BJ (cell line): ENCODE data around the gene PPP1R14D. TPM values are rescaled to one million over a fixed set of nuclear protein-coding genes. Genes with fewer than 3 reads are reported as not detected.

Source experiments
- CTCF ChIA-PET: fragments of 350-600 bp; formaldehyde crosslinking; extraction: SDS; loops from one replicate; lab custom pipeline; 2021; ENCODE audit warnings: antibody characterized with exemption, inconsistent platforms; lab: Yijun Ruan, JAX
- POLR2A ChIA-PET: fragments of 300-600 bp; sonication (Branson Sonifier 250); formaldehyde crosslinking; extraction: SDS; loops from one replicate; lab custom pipeline; 2021; ENCODE audit warnings: antibody characterized with exemption; lab: Charles Lee
- DNase-seq: peaks from one replicate; pipeline ENCODE4 v3.0.0-alpha.2; 2011; ENCODE audit warnings: low read depth
- H3K27me3 ChIP-seq: 2 replicates; pipeline ENCODE4 v1.6.0; 2011; ENCODE audit warnings: low read length; ENCODE audit not compliant: control insufficient read depth, insufficient read depth
- H3K36me3 ChIP-seq: 2 replicates; pipeline ENCODE4 v1.5.1; 2011; ENCODE audit warnings: low read length; ENCODE audit not compliant: control insufficient read depth, insufficient read depth
- H3K4me3 ChIP-seq: 2 replicates; pipeline ENCODE4 v1.5.1; 2011; ENCODE audit warnings: low read depth, mild to moderate bottlenecking, control low read depth, low read length
- polyA plus RNA-seq: library from polyadenylated mRNA; depleted of rRNA; stranded (reverse); fragments of >200 nt; gene quantifications from 2 replicates; pipeline ENCODE4 v1.2.3, GENCODE V29; 2011
- TF ChIP-seq, protein P1 (sequence below): IDR thresholded peaks from 2 replicates; pipeline ENCODE4 v1.5.1; 2011; ENCODE audit warnings: low read depth, mild to moderate bottlenecking, control low read depth, inconsistent platforms, low read length, moderate library complexity; ENCODE audit not compliant: insufficient read depth

PPP1R14D gene
- polyA plus RNA-seq, 1 experiment = not detected

DNA sequence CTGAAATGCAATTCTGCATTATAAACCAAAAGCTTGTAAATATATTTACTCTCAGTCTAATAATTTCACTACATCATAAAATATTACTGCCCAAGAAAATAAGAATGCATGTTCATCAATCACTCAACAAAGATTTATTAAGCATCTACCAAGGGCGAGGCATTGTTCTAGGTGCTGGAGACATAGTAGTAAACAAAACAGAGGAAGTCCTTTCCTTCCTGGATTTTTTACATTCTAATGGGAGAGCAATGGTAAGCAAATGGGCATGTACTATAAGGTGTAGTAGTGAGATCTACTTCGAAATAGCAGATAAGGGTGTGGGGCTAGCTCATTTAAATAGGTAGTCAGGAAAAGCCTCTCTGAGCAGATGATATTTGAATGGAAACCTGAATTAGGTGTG is 32.5 kb downstream of the PPP1R14D start:
- DNase-seq = no peak
- H3K4me3 ChIP-seq = no peak overlapping the region
- TF ChIP-seq, protein P1, sequence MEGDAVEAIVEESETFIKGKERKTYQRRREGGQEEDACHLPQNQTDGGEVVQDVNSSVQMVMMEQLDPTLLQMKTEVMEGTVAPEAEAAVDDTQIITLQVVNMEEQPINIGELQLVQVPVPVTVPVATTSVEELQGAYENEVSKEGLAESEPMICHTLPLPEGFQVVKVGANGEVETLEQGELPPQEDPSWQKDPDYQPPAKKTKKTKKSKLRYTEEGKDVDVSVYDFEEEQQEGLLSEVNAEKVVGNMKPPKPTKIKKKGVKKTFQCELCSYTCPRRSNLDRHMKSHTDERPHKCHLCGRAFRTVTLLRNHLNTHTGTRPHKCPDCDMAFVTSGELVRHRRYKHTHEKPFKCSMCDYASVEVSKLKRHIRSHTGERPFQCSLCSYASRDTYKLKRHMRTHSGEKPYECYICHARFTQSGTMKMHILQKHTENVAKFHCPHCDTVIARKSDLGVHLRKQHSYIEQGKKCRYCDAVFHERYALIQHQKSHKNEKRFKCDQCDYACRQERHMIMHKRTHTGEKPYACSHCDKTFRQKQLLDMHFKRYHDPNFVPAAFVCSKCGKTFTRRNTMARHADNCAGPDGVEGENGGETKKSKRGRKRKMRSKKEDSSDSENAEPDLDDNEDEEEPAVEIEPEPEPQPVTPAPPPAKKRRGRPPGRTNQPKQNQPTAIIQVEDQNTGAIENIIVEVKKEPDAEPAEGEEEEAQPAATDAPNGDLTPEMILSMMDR = no peak
- H3K27me3 ChIP-seq = no peaks in the 10 kb centered on the region
- ChIA-PET CTCF (no interaction called here), POLR2A (no interaction called here)
- no peaks in the 10 kb centered on the region for H3K36me3 ChIP-seq

DNA sequence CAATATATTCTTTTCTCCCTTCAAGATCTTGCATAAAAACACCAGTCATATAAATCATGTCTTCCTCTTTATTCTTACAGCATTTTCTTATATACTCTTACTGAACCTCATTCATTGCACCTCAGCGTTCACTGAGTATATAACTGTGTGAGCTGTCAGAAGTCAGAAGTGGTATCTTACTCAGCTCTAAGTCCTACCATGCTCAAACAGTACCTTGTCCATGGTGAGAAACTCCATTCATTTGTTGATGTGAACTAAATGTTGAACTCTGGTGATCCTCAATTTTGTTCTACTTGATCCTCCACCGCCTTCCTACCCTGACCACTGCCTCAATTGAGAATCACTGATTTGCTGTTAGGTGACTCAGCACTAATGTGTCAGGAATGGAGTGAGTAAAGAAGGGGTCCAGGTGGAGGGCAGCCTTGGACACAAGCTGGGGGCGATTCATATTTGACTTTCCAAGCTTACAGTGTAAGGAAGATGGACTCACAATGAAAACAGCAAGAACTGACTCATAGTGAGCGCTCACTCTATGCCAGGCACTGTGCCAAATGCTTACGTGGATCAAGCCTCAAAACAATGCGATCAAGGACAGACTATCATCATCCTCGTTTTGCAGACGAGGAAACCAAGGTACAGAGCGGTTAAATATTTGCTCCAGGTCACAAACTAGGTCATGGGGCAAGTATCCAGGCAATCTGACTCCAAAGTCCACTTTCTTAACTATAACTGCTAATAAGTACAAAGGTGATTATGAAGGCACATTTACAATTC is 35.1 kb downstream of the PPP1R14D start:
- TF ChIP-seq, protein P1 = no peak
- Histone ChIP-seq H3K36me3 (no peaks in the 10 kb centered on the region), H3K4me3 (no peak overlapping the region), H3K27me3 (no peaks in the 10 kb centered on the region)
- POLR2A ChIA-PET = interaction anchor here (0.6 kb wide), 1 partner anchor 15 kb away, joined by 3 read pairs; no protein-coding TSS in a partner anchor
- peak; percentile 54 for DNase-seq
- CTCF ChIA-PET = no interaction called here

DNA sequence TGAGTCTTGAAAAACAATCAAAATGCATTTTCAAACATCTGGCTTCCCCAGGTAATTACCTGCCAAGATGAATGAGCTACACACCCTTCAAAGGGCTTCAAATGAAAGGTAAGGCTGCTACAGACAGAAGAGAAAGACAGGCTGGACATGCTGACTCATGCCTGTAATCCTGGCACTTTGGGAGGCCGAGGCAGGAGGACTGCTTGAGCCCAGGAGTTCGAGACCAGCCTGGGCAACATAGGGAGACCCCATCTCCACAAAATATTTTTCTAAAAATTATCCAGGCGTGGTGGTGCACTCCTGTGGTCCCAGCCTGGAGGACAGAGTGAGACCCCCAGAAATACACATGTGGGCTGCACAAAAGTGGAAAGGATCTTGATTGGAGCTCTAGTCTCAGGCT is 36.1 kb downstream of the PPP1R14D start:
- H3K4me3 ChIP-seq = no peak overlapping the region
- ChIA-PET POLR2A (no interaction called here), CTCF (interaction anchor here (2.2 kb wide), 1 partner anchor 100 kb away, joined by 7 read pairs; no protein-coding TSS in a partner anchor)
- DNase-seq = no peak
- no peaks in the 10 kb centered on the region for H3K36me3 ChIP-seq
- no peaks in the 10 kb centered on the region for H3K27me3 ChIP-seq
- TF ChIP-seq, protein P1 = no peak

DNA sequence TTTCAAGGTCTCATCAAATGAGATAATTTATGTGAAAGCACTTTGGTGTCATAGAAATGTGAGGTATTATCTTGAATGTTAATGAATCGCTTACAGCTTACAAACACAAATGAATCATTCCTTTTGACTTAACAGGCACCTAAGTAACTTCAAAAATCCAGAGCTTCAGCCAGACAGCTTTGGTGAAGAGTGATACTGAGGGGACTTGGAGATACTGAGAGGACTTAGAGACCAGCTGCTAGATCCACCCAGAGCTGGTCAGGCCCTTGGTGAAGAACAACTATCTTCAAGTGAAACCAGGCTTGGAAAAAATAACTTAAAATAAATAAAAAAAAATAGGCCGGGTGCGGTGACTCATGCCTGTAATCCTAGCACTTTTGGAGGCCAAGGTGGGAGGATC is 37.8 kb downstream of the PPP1R14D start:
- Histone ChIP-seq H3K36me3 (no peaks in the 10 kb centered on the region), H3K4me3 (no peak overlapping the region), H3K27me3 (no peaks in the 10 kb centered on the region)
- TF ChIP-seq, protein P1 = no peak
- no peak for DNase-seq
- POLR2A ChIA-PET = no interaction called here
- CTCF ChIA-PET = interaction anchor here (0.9 to 2.2 kb wide), 2 partner anchors 67 to 102 kb away, joined by 3 to 7 read pairs; no protein-coding TSS in a partner anchor

DNA sequence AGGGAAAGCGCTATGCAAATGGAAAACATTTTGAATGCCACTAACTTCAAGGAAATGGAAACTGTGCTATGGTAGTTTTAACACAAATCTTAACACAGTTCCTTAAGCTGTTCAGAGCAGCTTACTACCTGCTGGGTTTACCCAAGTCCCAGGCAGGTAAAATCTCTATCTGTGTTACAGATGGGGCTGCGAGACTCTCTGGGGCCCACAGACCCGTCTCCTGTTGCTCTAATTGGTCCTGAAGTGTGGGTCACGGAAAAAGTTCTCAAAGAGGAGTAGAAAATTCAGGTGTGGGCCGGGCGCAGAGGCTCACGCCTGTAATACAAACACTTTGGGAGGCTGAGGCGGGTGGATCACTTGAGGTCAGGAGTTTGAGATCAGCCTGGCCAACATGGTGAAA is 38.5 kb downstream of the PPP1R14D start:
- no peaks in the 10 kb centered on the region for H3K36me3 ChIP-seq
- H3K27me3 ChIP-seq = no peaks in the 10 kb centered on the region
- DNase-seq = no peak
- POLR2A ChIA-PET = no interaction called here
- H3K4me3 ChIP-seq = no peak overlapping the region
- TF ChIP-seq, protein P1 = no peak
- CTCF ChIA-PET = no interaction called here
